ENCODE results near the gene GON7. TPM values are rescaled to one million over a fixed set of nuclear protein-coding genes. Genes with fewer than 3 reads are reported as not detected.
"Not testable (repeated sequence)": the region's sequence is repeated elsewhere in the genome, so short reads cannot be mapped to it uniquely, and the experiment has no call there.

Gene GON7
- polyA plus RNA-seq = 14.9 TPM
- long read RNA-seq, donor 1, transcript GON7-201 (2 exons, 1,154 nt) = major isoform, 10 of 10 reads
- long read RNA-seq, donor 1, partial matches to known transcripts = 0 of 10 reads
- long read RNA-seq, donor 1, other reads (novel, unspliced or antisense) = 0 of 10 reads
- long read RNA-seq, donor 2, transcript GON7-201 (2 exons, 1,154 nt) = major isoform, 24 of 34 reads
- long read RNA-seq, donor 2, partial matches to known transcripts = 0 of 34 reads
- long read RNA-seq, donor 2, other reads (novel, unspliced or antisense) = 10 of 34 reads
- long read RNA-seq, donor 3 = 0 reads
- long read RNA-seq, donor 4, partial matches to known transcripts = 0 of 2 reads
- long read RNA-seq, donor 4, other reads (novel, unspliced or antisense) = 0 of 2 reads
- long read RNA-seq, donor 5, transcript GON7-201 (2 exons, 1,154 nt) = major isoform, 14 of 14 reads
- long read RNA-seq, donor 5, partial matches to known transcripts = 0 of 14 reads
- long read RNA-seq, donor 5, other reads (novel, unspliced or antisense) = 0 of 14 reads
- long read RNA-seq, donor 6, transcript GON7-201 (2 exons, 1,154 nt) = major isoform, 10 of 11 reads
- long read RNA-seq, donor 6, partial matches to known transcripts = 0 of 11 reads
- long read RNA-seq, donor 6, other reads (novel, unspliced or antisense) = 0 of 11 reads
- long read RNA-seq, donor 7, transcript GON7-201 (2 exons, 1,154 nt) = major isoform, 13 of 13 reads
- long read RNA-seq, donor 7, partial matches to known transcripts = 0 of 13 reads
- long read RNA-seq, donor 7, other reads (novel, unspliced or antisense) = 0 of 13 reads
- long read RNA-seq, donor 8, transcript GON7-201 (2 exons, 1,154 nt) = major isoform, 15 of 15 reads
- long read RNA-seq, donor 8, partial matches to known transcripts = 0 of 15 reads
- long read RNA-seq, donor 8, other reads (novel, unspliced or antisense) = 0 of 15 reads
- long read RNA-seq, donor 9, transcript GON7-201 (2 exons, 1,154 nt) = major isoform, 20 of 20 reads
- long read RNA-seq, donor 9, partial matches to known transcripts = 0 of 20 reads
- long read RNA-seq, donor 9, other reads (novel, unspliced or antisense) = 0 of 20 reads
- long read RNA-seq, donor 10, transcript GON7-201 (2 exons, 1,154 nt) = major isoform, 26 of 27 reads
- long read RNA-seq, donor 10, partial matches to known transcripts = 0 of 27 reads
- long read RNA-seq, donor 10, other reads (novel, unspliced or antisense) = 0 of 27 reads
- long read RNA-seq, donor 11, transcript GON7-201 (2 exons, 1,154 nt) = major isoform, 16 of 16 reads
- long read RNA-seq, donor 11, partial matches to known transcripts = 0 of 16 reads
- long read RNA-seq, donor 11, other reads (novel, unspliced or antisense) = 0 of 16 reads

DNA sequence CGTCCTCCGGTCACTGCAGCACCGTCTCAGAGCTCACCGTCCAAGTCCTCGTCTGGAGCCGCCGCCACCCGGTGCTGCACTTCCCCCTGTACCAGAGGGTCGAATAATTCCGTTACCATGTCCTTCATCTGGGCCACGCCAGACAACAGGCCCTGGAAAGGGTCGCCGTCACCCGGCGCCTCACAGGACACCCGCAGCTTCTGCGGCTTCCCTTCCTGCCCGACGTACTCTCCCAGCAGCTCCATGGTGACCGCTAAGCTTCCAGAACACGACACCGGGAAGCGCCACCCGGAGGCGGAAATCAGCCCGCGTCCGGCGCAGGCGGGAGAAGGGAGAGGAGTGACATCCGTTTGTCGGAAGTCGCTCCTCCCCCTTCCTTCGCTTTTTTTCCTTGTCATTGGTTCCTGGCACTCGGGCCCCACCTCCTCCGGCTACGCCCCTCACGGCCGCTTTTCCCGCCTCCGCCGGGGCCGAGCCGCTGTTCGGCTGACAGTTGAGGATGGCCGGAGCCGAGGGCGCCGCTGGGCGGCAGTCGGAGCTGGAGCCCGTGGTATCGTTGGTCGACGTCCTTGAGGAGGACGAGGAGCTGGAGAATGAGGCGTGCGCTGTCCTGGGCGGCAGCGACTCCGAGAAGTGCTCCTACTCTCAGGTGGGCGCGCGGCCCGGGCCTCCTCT lies at the start of gene GON7, which contains the start of gene UBR7:
Gene GON7, minus strand, starts transcription at position 273 of the 675 bp plus-strand sequence. Its CDS starts 28 bp downstream, at position 245.
Gene UBR7, plus strand, starts transcription at position 464 of the 675 bp plus-strand sequence. Its CDS starts 36 bp downstream, at position 500.
- no CpG with 5 or more reads among the region's 65 CpGs for WGBS (ENCODE audit: insufficient coverage, low lambda C conversion rate)
- no peaks in the 10 kb centered on the region for H3K9me3 ChIP-seq (ENCODE audit: control insufficient read depth, low read depth, low read length)
- peak; percentile 97 to 99 for DNase-seq
- peak within 1 kb of the TSS; percentile 77 for H3K4me3 ChIP-seq (ENCODE audit: low read length)
- no peaks in the 10 kb centered on the region for H3K27me3 ChIP-seq (ENCODE audit: control insufficient read depth, insufficient read depth, low read length)
- no peaks in the 10 kb centered on the region for H3K4me1 ChIP-seq (ENCODE audit: control insufficient read depth, insufficient read depth, low read length)
- H3K27ac ChIP-seq (ENCODE audit: low read length) = peak within 1 kb of the TSS; percentile 72
- H3K36me3 ChIP-seq (ENCODE audit: control insufficient read depth, insufficient read depth, low read length) = peaks cover under 1% of the 10 kb centered on the region

- H3K9me3 ChIP-seq (ENCODE audit: control insufficient read depth, low read depth, low read length) = no peaks in the 10 kb centered on the region
- H3K27ac ChIP-seq (ENCODE audit: low read length) = no peak overlapping the region
- DNase-seq = no peak
- 92% methylated on average over 2 of the region's 7 CpGs for WGBS (ENCODE audit: insufficient coverage, low lambda C conversion rate)
- H3K36me3 ChIP-seq (ENCODE audit: control insufficient read depth, insufficient read depth, low read length) = peaks cover 66% of the 10 kb centered on the region
- peaks cover 3% of the 10 kb centered on the region for H3K4me1 ChIP-seq (ENCODE audit: control insufficient read depth, insufficient read depth, low read length)
- no peaks in the 10 kb centered on the region for H3K27me3 ChIP-seq (ENCODE audit: control insufficient read depth, insufficient read depth, low read length)
- H3K4me3 ChIP-seq (ENCODE audit: low read length) = no peak overlapping the region
Observed at GRCh38 chr14:93249128-93249831, 42.4 kb upstream of the GON7 start.

GRCh38 chr14:93246534-93246933 lies 39.7 kb upstream of the GON7 start:
- Histone ChIP-seq H3K36me3 (ENCODE audit: control insufficient read depth, insufficient read depth, low read length) (peaks cover 73% of the 10 kb centered on the region), H3K9me3 (ENCODE audit: control insufficient read depth, low read depth, low read length) (no peaks in the 10 kb centered on the region), H3K27me3 (ENCODE audit: control insufficient read depth, insufficient read depth, low read length) (no peaks in the 10 kb centered on the region), H3K27ac (ENCODE audit: low read length) (peak overlapping the region; percentile 43), H3K4me1 (ENCODE audit: control insufficient read depth, insufficient read depth, low read length) (peaks cover 3% of the 10 kb centered on the region), H3K4me3 (ENCODE audit: low read length) (no peak overlapping the region)
- no peak for DNase-seq

DNA sequence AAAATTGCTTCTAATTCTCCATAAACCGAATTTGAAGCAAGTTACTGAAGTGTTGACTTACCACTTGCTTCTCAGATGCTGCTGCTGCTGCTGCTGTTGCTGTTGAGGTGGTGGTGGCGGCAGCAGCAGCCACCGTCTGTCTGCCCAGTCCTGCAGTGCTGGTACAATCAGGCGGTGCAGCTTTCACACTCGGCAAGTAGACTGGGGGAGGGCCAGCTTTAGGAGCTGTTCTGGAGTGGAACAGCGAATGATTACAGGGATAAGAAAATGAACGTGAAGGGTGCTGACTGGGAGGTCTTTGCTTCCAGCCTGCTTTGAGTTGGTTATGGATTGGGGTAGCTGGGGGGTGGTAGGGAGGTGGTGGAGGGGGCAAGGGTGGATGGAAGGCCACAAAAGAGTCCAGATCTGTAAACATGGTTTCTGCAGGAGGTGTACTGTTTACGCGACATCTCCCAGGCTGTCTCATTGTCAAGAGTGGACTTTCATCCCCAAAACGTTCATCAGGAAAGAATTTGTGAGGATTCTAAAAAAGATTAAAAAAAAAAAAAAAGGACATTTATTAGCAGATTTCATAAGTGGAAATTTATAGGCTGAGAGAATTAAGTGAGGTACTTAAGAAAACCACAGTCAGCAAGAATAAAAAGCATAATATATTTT lies 39.0 kb upstream of the GON7 start:
- H3K27ac ChIP-seq (ENCODE audit: low read length) = peak overlapping the region; percentile 43
- DNase-seq = no peak
- no peaks in the 10 kb centered on the region for H3K27me3 ChIP-seq (ENCODE audit: control insufficient read depth, insufficient read depth, low read length)
- peaks cover 72% of the 10 kb centered on the region for H3K36me3 ChIP-seq (ENCODE audit: control insufficient read depth, insufficient read depth, low read length)
- H3K4me1 ChIP-seq (ENCODE audit: control insufficient read depth, insufficient read depth, low read length) = peaks cover 3% of the 10 kb centered on the region
- H3K9me3 ChIP-seq (ENCODE audit: control insufficient read depth, low read depth, low read length) = no peaks in the 10 kb centered on the region
- H3K4me3 ChIP-seq (ENCODE audit: low read length) = no peak overlapping the region
- 86% methylated on average over 6 of the region's 10 CpGs for WGBS (ENCODE audit: insufficient coverage, low lambda C conversion rate)

- 100% methylated on average over 2 of the region's 3 CpGs for WGBS (ENCODE audit: insufficient coverage, low lambda C conversion rate)
- Histone ChIP-seq H3K36me3 (ENCODE audit: control insufficient read depth, insufficient read depth, low read length) (peaks cover 48% of the 10 kb centered on the region), H3K27me3 (ENCODE audit: control insufficient read depth, insufficient read depth, low read length) (no peaks in the 10 kb centered on the region), H3K9me3 (ENCODE audit: control insufficient read depth, low read depth, low read length) (no peaks in the 10 kb centered on the region), H3K4me1 (ENCODE audit: control insufficient read depth, insufficient read depth, low read length) (no peaks in the 10 kb centered on the region), H3K27ac (ENCODE audit: low read length) (no peak overlapping the region), H3K4me3 (ENCODE audit: low read length) (no peak overlapping the region)
- no peak for DNase-seq
Observed at GRCh38 chr14:93240678-93241000, 33.8 kb upstream of the GON7 start.

GRCh38 chr14:93239869-93240677 lies 33.2 kb upstream of the GON7 start:
- Histone ChIP-seq H3K27ac (ENCODE audit: low read length) (no peak overlapping the region), H3K36me3 (ENCODE audit: control insufficient read depth, insufficient read depth, low read length) (peaks cover 42% of the 10 kb centered on the region), H3K4me3 (ENCODE audit: low read length) (no peak overlapping the region), H3K4me1 (ENCODE audit: control insufficient read depth, insufficient read depth, low read length) (no peaks in the 10 kb centered on the region), H3K9me3 (ENCODE audit: control insufficient read depth, low read depth, low read length) (no peaks in the 10 kb centered on the region), H3K27me3 (ENCODE audit: control insufficient read depth, insufficient read depth, low read length) (no peaks in the 10 kb centered on the region)
- DNase-seq = no peak
- 95% methylated on average over 4 of the region's 25 CpGs for WGBS (ENCODE audit: insufficient coverage, low lambda C conversion rate)

DNA sequence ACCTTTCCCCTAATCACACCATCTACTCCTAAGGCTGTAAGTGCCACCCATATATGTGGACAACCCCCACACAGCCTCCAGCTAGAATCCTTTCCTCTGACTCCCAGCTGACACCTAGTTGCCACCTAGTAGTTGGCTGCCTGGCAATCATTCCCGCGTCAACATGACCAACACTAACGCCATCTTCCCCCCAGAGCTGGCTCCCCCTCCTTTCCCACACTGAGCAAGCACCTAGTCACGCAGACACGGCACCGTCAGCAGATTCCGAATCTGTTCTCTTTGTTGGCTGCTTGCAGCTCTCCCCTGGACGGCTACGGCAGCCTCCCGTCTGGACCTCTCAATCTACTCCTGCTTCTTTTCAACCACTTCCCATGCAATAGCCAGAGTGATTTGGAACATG lies 27.9 kb upstream of the GON7 start:
- no peaks in the 10 kb centered on the region for H3K9me3 ChIP-seq (ENCODE audit: control insufficient read depth, low read depth, low read length)
- WGBS (ENCODE audit: insufficient coverage, low lambda C conversion rate) = 66% methylated on average over 5 of the region's 10 CpGs

DNA sequence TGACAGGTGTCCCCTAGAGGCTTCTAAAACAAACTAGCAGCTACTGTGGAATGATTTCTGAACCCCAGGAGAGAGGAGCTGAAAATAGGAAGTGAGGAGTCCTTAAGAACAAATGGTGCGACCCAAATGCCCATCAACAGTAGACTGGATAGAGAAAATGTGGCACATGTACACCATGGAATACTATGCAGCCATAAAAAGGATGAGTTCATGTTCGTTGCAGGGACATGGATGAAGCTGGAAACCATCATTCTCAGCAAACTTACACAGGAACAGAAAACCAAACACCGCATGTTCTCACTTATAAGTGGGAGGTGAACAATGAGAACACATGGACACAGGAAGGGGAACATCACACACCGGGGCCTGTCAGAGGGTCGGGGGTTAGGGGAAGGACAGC lies 26.2 kb upstream of the GON7 start:
- not testable (repeated sequence) for H3K36me3 ChIP-seq (ENCODE audit: control insufficient read depth, insufficient read depth, low read length); DNase-seq; H3K4me3 ChIP-seq (ENCODE audit: low read length); H3K4me1 ChIP-seq (ENCODE audit: control insufficient read depth, insufficient read depth, low read length); H3K27ac ChIP-seq (ENCODE audit: low read length); H3K9me3 ChIP-seq (ENCODE audit: control insufficient read depth, low read depth, low read length)
- peaks cover 18% of the 10 kb centered on the region for H3K27me3 ChIP-seq (ENCODE audit: control insufficient read depth, insufficient read depth, low read length)
- WGBS (ENCODE audit: insufficient coverage, low lambda C conversion rate) = 80% methylated on average over 1 of the region's 5 CpGs

More for the DNA sequence above, 27.9 kb upstream of the GON7 start:
- Histone ChIP-seq H3K27me3 (ENCODE audit: control insufficient read depth, insufficient read depth, low read length) (peaks cover 18% of the 10 kb centered on the region), H3K4me1 (ENCODE audit: control insufficient read depth, insufficient read depth, low read length) (peaks cover 5% of the 10 kb centered on the region), H3K27ac (ENCODE audit: low read length) (no peak overlapping the region), H3K4me3 (ENCODE audit: low read length) (no peak overlapping the region), H3K36me3 (ENCODE audit: control insufficient read depth, insufficient read depth, low read length) (peaks cover 1% of the 10 kb centered on the region)
- DNase-seq = no peak

Data from large intestine (tissue), 12 donors.